GM21619 (cell line): ENCODE data around the gene LAMC3.
"Not testable (repeated sequence)": the region's sequence is repeated elsewhere in the genome, so short reads cannot be mapped to it uniquely, and the experiment has no call there.

Experiments used
- ATAC-seq: cut with Tn5 transposase; IDR thresholded peaks from one replicate; pipeline ENCODE4 v1.9.1; 2021; ENCODE audit not compliant: unreplicated experiment

Gene LAMC3

GRCh38 chr9:131028221-131028884 lies 19.4 kb downstream of the LAMC3 start:
- no peak for ATAC-seq

GRCh38 chr9:131028931-131029573 lies 20.1 kb downstream of the LAMC3 start:
- ATAC-seq: no peak

GRCh38 chr9:131029574-131029952 lies 20.6 kb downstream of the LAMC3 start:
- no peak for ATAC-seq

GRCh38 chr9:131030239-131031004 lies 21.4 kb downstream of the LAMC3 start:
- no peak for ATAC-seq

GRCh38 chr9:131031005-131031641 lies 22.1 kb downstream of the LAMC3 start:
- ATAC-seq: no peak

GRCh38 chr9:131031642-131032005 lies 22.6 kb downstream of the LAMC3 start:
- ATAC-seq: no peak

GRCh38 chr9:131032384-131032783 lies 23.4 kb downstream of the LAMC3 start:
- ATAC-seq: no peak

GRCh38 chr9:131033269-131034224 lies 24.6 kb downstream of the LAMC3 start:
- ATAC-seq: no peak

- no peak for ATAC-seq
These were observed 25.3 kb downstream of the LAMC3 start for GRCh38 chr9:131034268-131034667.

- ATAC-seq: not testable (repeated sequence)
These were observed 25.8 kb downstream of the LAMC3 start for GRCh38 chr9:131034749-131035148.

- no peak for ATAC-seq
These were observed 26.6 kb downstream of the LAMC3 start for GRCh38 chr9:131035548-131035947.

GRCh38 chr9:131036071-131036470 lies 27.1 kb downstream of the LAMC3 start:
- ATAC-seq: no peak

- ATAC-seq: no peak
These were observed 27.8 kb downstream of the LAMC3 start for GRCh38 chr9:131036529-131037334.

- no peak for ATAC-seq
These were observed 28.6 kb downstream of the LAMC3 start for GRCh38 chr9:131037335-131038255.

- ATAC-seq: no peak
These were observed 29.5 kb downstream of the LAMC3 start for GRCh38 chr9:131038256-131039128.

- no peak for ATAC-seq
These were observed 30.4 kb downstream of the LAMC3 start for GRCh38 chr9:131039129-131039954.

GRCh38 chr9:131042666-131043065 lies 33.7 kb downstream of the LAMC3 start:
- no peak for ATAC-seq
